Measurements from ENCODE around the gene CHAC1.

Gene CHAC1

GRCh38 chr15:40942337-40942854, 10.9 kb upstream of the CHAC1 start:
- peaks cover 3% of the 10 kb centered on the region; the same call in 1 of the 2 replicates for H3K36me3 ChIP-seq
- H3K4me3 ChIP-seq (ENCODE audit: low read depth, low read length): peak overlapping the region; percentile 60
- peak; percentile 25 for DNase-seq
- peak overlapping the region; percentile 75 for H3K27ac ChIP-seq
- no peak for TF ChIP-seq CTCF (IDR thresholded peaks at IDR 0.05; ENCODE audit: low read depth, low read length)
- H3K9me3 ChIP-seq (ENCODE audit: severe bottlenecking): no peaks in the 10 kb centered on the region
- no peaks in the 10 kb centered on the region for H3K27me3 ChIP-seq (ENCODE audit: insufficient read depth, low read depth, severe bottlenecking)

- H3K9me3 ChIP-seq (ENCODE audit: severe bottlenecking): no peaks in the 10 kb centered on the region
- TF ChIP-seq CTCF (IDR thresholded peaks at IDR 0.05; ENCODE audit: low read depth, low read length): no peak
- no peak overlapping the region for H3K27ac ChIP-seq
- no peaks in the 10 kb centered on the region for H3K27me3 ChIP-seq (ENCODE audit: insufficient read depth, low read depth, severe bottlenecking)
- H3K4me3 ChIP-seq (ENCODE audit: low read depth, low read length): no peak overlapping the region
- DNase-seq: no peak
- H3K36me3 ChIP-seq: peaks cover 3% of the 10 kb centered on the region; the same call in 1 of the 2 replicates
Observed at GRCh38 chr15:40942878-40943277, 10.4 kb upstream of the CHAC1 start.

- H3K27ac ChIP-seq: no peak overlapping the region
- no peak for TF ChIP-seq CTCF (IDR thresholded peaks at IDR 0.05; ENCODE audit: low read depth, low read length)
- no peaks in the 10 kb centered on the region for H3K27me3 ChIP-seq (ENCODE audit: insufficient read depth, low read depth, severe bottlenecking)
- H3K4me3 ChIP-seq (ENCODE audit: low read depth, low read length): no peak overlapping the region
- no peaks in the 10 kb centered on the region for H3K9me3 ChIP-seq (ENCODE audit: severe bottlenecking)
- H3K36me3 ChIP-seq: no peaks in the 10 kb centered on the region
- DNase-seq: no peak
Observed at GRCh38 chr15:40943764-40944365, 9.4 kb upstream of the CHAC1 start.

- no peaks in the 10 kb centered on the region for H3K27me3 ChIP-seq (ENCODE audit: insufficient read depth, low read depth, severe bottlenecking)
- no peak overlapping the region for H3K4me3 ChIP-seq (ENCODE audit: low read depth, low read length)
- H3K27ac ChIP-seq: no peak overlapping the region
- H3K36me3 ChIP-seq: no peaks in the 10 kb centered on the region
- no peak for DNase-seq
- TF ChIP-seq CTCF (IDR thresholded peaks at IDR 0.05; ENCODE audit: low read depth, low read length): no peak
- no peaks in the 10 kb centered on the region for H3K9me3 ChIP-seq (ENCODE audit: severe bottlenecking)
Observed at GRCh38 chr15:40944510-40945296, 8.6 kb upstream of the CHAC1 start.

- Histone ChIP-seq H3K27me3 (ENCODE audit: insufficient read depth, low read depth, severe bottlenecking) (no peaks in the 10 kb centered on the region), H3K9me3 (ENCODE audit: severe bottlenecking) (no peaks in the 10 kb centered on the region), H3K27ac (no peak overlapping the region), H3K4me3 (ENCODE audit: low read depth, low read length) (no peak overlapping the region), H3K36me3 (no peaks in the 10 kb centered on the region)
- no peak for DNase-seq
- no peak for TF ChIP-seq CTCF (IDR thresholded peaks at IDR 0.05; ENCODE audit: low read depth, low read length)
Observed at GRCh38 chr15:40948706-40949473, 4.4 kb upstream of the CHAC1 start.

All from WERI-Rb-1 (cell line).